GM23248 (cell line): Measurements from ENCODE around the gene CEP126.

ENCODE experiments used
- EZH2 ChIP-seq: fragments of 200-600 bp; sonication (generic); IDR thresholded peaks from 2 replicates; pipeline ENCODE4 v1.6.1; 2018; ENCODE audit warnings: antibody characterized with exemption, mild to moderate bottlenecking; ENCODE audit not compliant: insufficient read depth, poor library complexity, severe bottlenecking
- EZH2phosphoT487 ChIP-seq: fragments of 200-600 bp; sonication (generic); IDR thresholded peaks from 2 replicates; pipeline ENCODE4 v1.6.1; 2018; ENCODE audit warnings: antibody characterized with exemption, moderate library complexity, mild to moderate bottlenecking, low read depth; ENCODE audit not compliant: insufficient read depth

DNA sequence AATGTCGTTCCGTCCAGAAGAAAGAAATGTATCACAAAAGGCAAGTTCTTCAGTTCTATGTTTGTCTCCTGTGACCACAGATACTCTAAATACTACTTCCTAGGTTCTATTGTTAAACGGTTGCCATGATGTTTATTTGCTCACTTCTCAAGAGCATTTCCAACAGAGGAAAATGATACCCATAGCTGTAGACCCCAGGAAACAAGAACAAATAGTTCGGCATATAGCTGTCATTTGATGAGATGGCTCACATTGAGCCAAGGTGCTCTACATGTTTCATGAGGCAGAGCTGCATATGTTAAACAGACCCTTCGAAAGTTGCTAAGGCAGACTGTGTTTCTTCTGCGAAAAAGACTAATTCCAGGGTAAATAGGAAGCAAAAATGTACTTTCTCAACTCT is 16.9 kb downstream of the CEP126 start:
- TF ChIP-seq EZH2 (no peak), EZH2phosphoT487 (no peak)
